SK-N-SH treated with all-trans-retinoic acid at 6 μM for 48 hours (cell line): Measurements from ENCODE around the gene CDH4.

ENCODE experiments used
- ARNTL ChIP-seq: fragments of 450-650 bp; formaldehyde crosslinking; IDR thresholded peaks from 2 replicates; pipeline ENCODE4 v1.5.0; 2020; ENCODE audit warnings: low read depth, mild to moderate bottlenecking, moderate library complexity, borderline replicate concordance
- BACH2 ChIP-seq: fragments of 250-450 bp; sonication (Bioruptor Pico); IDR thresholded peaks from 2 replicates; pipeline ENCODE4 v1.9.0; 2021; ENCODE audit warnings: mild to moderate bottlenecking, borderline replicate concordance
- GLIS3 ChIP-seq: fragments of 250-450 bp; sonication (Bioruptor Pico); IDR thresholded peaks from 2 replicates; pipeline ENCODE4 v1.5.0; 2020; ENCODE audit warnings: mild to moderate bottlenecking, moderate library complexity
- POU6F1 ChIP-seq: fragments of 250-450 bp; sonication (Bioruptor Pico); IDR thresholded peaks from 2 replicates; pipeline ENCODE4 v1.8.0; 2021; ENCODE audit warnings: low read depth, mild to moderate bottlenecking, moderate library complexity, borderline replicate concordance
- PPARA ChIP-seq: fragments of 250-450 bp; sonication (Bioruptor Pico); IDR thresholded peaks from 2 replicates; pipeline ENCODE4 v1.5.0; 2020; ENCODE audit warnings: mild to moderate bottlenecking, borderline replicate concordance
- RARB ChIP-seq: fragments of 250-450 bp; sonication (Bioruptor Pico); IDR thresholded peaks from 2 replicates; pipeline ENCODE4 v1.8.0; 2021; ENCODE audit warnings: mild to moderate bottlenecking, moderate library complexity
- TOX ChIP-seq: fragments of 250-450 bp; sonication (Bioruptor Pico); IDR thresholded peaks from 2 replicates; pipeline ENCODE4 v1.8.0; 2021; ENCODE audit warnings: mild to moderate bottlenecking, moderate library complexity, borderline replicate concordance
- ZC3H10 ChIP-seq: fragments of 250-450 bp; sonication (Bioruptor Pico); IDR thresholded peaks from 2 replicates; pipeline ENCODE4 v1.5.1; 2021; ENCODE audit warnings: mild to moderate bottlenecking, moderate library complexity
- ZFP3 ChIP-seq: fragments of 250-450 bp; sonication (Bioruptor Pico); IDR thresholded peaks from 2 replicates; pipeline ENCODE4 v1.5.0; 2020; ENCODE audit warnings: mild to moderate bottlenecking, moderate library complexity
- ZFP30 ChIP-seq: fragments of 450-650 bp; formaldehyde crosslinking; IDR thresholded peaks from 2 replicates; pipeline ENCODE4 v1.5.0; 2022; ENCODE audit warnings: mild to moderate bottlenecking, moderate library complexity
- ZNF70 ChIP-seq: fragments of 450-650 bp; formaldehyde crosslinking; IDR thresholded peaks from 2 replicates; pipeline ENCODE4 v1.5.0; 2020; ENCODE audit warnings: mild to moderate bottlenecking, moderate library complexity
- TF ChIP-seq, protein P1 (sequence below): fragments of 250-450 bp; sonication (Bioruptor Pico); IDR thresholded peaks from 2 replicates; pipeline ENCODE4 v1.5.0; 2020; ENCODE audit warnings: mild to moderate bottlenecking, moderate library complexity
- TF ChIP-seq, protein P2 (sequence below): fragments of 250-450 bp; sonication (Bioruptor Pico); IDR thresholded peaks from 2 replicates; pipeline ENCODE4 v1.8.0; 2020; ENCODE audit warnings: mild to moderate bottlenecking, moderate library complexity, borderline replicate concordance
- TF ChIP-seq, protein P3 (sequence below): fragments of 250-450 bp; sonication (Bioruptor Pico); IDR thresholded peaks from 2 replicates; pipeline ENCODE4 v1.5.1; 2020; ENCODE audit warnings: low read depth, mild to moderate bottlenecking, moderate library complexity

DNA sequence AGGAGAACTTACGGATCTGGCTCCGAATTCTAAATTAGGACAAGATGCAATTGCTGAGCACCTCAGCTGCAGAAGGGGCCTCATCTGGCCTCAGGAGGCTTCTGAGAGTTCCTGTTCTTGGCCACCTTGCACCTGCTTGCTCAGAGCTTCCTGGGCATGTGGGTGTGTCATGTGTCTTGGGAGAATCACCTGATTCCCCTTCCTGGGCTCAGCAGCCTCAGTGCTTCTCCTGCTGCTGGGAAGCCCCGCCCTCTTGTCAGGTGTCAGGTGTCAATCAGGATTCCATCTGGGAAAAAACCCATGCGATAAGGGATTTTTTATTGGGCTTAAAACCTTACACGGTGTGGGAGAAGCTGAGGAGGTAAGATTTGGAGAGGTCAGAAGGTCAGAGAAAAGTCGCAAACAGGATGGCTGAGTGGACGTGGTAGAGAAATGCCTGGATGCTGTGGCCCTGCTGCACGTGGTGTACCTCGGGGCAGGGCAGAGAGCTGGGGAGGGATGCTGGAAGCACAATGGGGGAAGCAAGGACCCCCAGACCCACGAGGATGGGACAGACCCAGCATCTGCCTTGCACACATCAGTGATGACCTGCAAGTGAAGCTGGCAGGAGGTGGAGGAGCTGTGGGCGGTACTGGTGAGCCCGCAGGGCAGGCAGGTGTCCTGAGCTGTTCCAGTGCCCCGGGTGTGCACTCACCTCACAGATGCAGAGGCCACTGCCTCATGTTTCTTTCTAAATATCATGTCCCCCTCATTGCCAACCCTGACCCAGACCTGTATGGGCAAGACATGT is 170.8 kb downstream of the CDH4 start:
- no peak for TF ChIP-seq POU6F1
- TF ChIP-seq GLIS3 (CRISPR knock-in tag), result no peak
- no peak for TF ChIP-seq ARNTL (CRISPR knock-in tag)
- TF ChIP-seq, protein P1, sequence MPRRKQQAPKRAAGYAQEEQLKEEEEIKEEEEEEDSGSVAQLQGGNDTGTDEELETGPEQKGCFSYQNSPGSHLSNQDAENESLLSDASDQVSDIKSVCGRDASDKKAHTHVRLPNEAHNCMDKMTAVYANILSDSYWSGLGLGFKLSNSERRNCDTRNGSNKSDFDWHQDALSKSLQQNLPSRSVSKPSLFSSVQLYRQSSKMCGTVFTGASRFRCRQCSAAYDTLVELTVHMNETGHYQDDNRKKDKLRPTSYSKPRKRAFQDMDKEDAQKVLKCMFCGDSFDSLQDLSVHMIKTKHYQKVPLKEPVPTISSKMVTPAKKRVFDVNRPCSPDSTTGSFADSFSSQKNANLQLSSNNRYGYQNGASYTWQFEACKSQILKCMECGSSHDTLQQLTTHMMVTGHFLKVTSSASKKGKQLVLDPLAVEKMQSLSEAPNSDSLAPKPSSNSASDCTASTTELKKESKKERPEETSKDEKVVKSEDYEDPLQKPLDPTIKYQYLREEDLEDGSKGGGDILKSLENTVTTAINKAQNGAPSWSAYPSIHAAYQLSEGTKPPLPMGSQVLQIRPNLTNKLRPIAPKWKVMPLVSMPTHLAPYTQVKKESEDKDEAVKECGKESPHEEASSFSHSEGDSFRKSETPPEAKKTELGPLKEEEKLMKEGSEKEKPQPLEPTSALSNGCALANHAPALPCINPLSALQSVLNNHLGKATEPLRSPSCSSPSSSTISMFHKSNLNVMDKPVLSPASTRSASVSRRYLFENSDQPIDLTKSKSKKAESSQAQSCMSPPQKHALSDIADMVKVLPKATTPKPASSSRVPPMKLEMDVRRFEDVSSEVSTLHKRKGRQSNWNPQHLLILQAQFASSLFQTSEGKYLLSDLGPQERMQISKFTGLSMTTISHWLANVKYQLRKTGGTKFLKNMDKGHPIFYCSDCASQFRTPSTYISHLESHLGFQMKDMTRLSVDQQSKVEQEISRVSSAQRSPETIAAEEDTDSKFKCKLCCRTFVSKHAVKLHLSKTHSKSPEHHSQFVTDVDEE, result no peak
- TF ChIP-seq ZNF70 (CRISPR knock-in tag), result no peak
- no peak for TF ChIP-seq ZFP30 (CRISPR knock-in tag)
- TF ChIP-seq ZC3H10 (CRISPR knock-in tag), result no peak
- TF ChIP-seq, protein P2, sequence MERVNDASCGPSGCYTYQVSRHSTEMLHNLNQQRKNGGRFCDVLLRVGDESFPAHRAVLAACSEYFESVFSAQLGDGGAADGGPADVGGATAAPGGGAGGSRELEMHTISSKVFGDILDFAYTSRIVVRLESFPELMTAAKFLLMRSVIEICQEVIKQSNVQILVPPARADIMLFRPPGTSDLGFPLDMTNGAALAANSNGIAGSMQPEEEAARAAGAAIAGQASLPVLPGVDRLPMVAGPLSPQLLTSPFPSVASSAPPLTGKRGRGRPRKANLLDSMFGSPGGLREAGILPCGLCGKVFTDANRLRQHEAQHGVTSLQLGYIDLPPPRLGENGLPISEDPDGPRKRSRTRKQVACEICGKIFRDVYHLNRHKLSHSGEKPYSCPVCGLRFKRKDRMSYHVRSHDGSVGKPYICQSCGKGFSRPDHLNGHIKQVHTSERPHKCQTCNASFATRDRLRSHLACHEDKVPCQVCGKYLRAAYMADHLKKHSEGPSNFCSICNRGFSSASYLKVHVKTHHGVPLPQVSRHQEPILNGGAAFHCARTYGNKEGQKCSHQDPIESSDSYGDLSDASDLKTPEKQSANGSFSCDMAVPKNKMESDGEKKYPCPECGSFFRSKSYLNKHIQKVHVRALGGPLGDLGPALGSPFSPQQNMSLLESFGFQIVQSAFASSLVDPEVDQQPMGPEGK (CRISPR knock-in tag), result no peak
- no peak for TF ChIP-seq RARB
- TF ChIP-seq BACH2 (CRISPR knock-in tag), result no peak
- TF ChIP-seq ZFP3 (CRISPR knock-in tag), result no peak
- no peak for TF ChIP-seq TOX (CRISPR knock-in tag)
- TF ChIP-seq PPARA (CRISPR knock-in tag), result no peak
- TF ChIP-seq, protein P3, sequence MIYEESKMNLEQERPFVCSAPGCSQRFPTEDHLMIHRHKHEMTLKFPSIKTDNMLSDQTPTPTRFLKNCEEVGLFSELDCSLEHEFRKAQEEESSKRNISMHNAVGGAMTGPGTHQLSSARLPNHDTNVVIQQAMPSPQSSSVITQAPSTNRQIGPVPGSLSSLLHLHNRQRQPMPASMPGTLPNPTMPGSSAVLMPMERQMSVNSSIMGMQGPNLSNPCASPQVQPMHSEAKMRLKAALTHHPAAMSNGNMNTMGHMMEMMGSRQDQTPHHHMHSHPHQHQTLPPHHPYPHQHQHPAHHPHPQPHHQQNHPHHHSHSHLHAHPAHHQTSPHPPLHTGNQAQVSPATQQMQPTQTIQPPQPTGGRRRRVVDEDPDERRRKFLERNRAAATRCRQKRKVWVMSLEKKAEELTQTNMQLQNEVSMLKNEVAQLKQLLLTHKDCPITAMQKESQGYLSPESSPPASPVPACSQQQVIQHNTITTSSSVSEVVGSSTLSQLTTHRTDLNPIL (CRISPR knock-in tag), result no peak
